Measurements from ENCODE around the gene LRRC36. TPM values are rescaled to one million over a fixed set of nuclear protein-coding genes. Genes with fewer than 3 reads are reported as not detected.

Gene LRRC36
- polyA plus RNA-seq, 1 donor, result 0.47 TPM

GRCh38 chr16:67389911-67390815 is 63.5 kb downstream of the LRRC36 start:
- DNase-seq (ENCODE audit: low read depth), result no peak

- DNase-seq (ENCODE audit: low read depth), result no peak
Observed at GRCh38 chr16:67390816-67391423, 64.3 kb downstream of the LRRC36 start.

GRCh38 chr16:67391424-67392300 is 65.0 kb downstream of the LRRC36 start:
- DNase-seq (ENCODE audit: low read depth), result no peak

DNA sequence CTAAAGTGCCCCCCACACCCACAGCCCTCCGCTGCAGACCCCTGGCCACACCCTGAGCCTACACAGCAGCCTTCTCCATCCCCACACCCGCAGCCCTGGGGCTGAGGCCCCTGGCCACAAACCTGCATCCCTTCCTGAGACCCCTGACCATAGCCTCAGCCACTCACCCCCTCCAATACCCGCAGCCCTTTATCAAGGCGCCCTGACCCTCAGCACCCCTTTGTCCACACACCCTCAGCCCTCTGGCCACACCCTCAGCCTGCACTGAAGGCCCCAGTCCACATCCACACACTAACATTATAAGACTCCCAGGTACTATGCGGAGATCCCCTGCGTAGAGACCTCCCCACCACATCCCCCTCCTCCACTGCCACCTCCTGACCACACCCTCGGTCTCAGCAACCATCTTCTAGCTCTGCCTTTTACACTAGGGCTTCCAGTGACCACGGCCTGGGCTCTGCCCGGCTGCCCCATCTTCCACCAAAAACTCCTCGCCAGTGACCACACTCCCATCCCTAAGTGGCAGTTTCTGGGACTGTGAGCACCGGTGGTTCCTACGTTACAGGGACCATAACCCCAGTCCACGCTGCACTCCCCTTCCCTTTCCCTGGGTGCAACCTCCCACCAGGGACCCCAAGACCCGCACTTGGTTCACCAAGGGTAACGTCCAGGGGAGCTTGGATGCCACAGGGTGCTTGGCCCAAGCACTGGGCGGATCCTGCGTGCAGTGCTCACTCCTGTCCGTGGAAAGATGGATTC is 65.9 kb downstream of the LRRC36 start:
- no peak for DNase-seq (ENCODE audit: low read depth)

DNA sequence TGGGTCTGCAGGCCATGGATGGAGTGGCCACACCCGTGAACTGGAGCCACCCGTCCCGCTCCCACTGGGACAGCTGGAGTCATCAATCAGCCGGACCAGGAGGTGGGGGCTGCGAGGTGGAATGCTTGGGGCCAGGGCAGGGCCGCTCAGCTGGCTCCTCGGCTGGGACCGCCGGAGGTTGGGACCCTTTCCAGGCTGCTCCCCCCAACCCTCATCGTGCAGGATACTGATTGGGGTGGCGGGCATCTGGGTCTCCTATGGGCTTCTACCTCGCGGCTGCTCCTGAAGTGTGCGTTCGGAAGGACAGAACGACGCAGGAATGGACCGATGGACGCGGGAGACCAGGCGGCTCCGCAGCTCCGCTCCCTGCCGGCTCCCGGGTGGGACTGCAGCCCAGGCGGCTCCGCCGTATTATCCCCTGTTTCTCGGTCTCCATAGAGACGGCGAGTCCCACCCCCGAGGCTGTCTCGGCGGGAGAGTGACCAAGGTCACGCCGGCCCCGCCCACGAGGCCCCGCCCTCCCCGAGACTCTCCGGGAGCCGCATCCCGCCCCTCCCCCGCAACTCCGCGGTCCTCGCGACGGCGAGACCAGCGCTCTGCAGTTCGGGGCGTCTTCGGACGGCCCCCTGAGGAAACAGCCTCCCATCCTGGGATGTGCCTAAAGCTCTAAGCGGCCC is 66.6 kb downstream of the LRRC36 start, which contains the start of gene TPPP3:
TPPP3 (minus strand) TSS at position 388 of the 677 bp plus-strand sequence. CDS start 2,387 bp downstream, outside the sequence.
- peak; percentile 68 for DNase-seq (ENCODE audit: low read depth)

DNA sequence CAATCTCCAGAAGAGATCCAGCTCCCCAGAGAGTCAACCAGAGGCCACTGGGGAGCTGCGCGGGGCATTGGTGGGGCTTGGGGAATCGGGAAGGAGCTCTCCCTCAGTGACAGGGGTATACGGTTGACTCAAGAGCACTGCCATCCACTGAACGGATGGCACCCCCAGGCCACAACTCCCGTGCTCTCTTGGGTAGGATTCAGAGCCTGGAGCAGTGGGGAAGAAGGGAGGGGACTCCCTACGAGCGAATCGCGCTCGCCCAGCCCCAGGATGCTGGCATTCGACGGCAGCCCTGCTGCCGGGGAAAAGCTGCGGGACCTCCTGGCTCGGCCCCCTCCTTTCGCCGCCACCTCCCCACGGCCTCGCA is 67.2 kb downstream of the LRRC36 start:
- no peak for DNase-seq (ENCODE audit: low read depth)

DNA sequence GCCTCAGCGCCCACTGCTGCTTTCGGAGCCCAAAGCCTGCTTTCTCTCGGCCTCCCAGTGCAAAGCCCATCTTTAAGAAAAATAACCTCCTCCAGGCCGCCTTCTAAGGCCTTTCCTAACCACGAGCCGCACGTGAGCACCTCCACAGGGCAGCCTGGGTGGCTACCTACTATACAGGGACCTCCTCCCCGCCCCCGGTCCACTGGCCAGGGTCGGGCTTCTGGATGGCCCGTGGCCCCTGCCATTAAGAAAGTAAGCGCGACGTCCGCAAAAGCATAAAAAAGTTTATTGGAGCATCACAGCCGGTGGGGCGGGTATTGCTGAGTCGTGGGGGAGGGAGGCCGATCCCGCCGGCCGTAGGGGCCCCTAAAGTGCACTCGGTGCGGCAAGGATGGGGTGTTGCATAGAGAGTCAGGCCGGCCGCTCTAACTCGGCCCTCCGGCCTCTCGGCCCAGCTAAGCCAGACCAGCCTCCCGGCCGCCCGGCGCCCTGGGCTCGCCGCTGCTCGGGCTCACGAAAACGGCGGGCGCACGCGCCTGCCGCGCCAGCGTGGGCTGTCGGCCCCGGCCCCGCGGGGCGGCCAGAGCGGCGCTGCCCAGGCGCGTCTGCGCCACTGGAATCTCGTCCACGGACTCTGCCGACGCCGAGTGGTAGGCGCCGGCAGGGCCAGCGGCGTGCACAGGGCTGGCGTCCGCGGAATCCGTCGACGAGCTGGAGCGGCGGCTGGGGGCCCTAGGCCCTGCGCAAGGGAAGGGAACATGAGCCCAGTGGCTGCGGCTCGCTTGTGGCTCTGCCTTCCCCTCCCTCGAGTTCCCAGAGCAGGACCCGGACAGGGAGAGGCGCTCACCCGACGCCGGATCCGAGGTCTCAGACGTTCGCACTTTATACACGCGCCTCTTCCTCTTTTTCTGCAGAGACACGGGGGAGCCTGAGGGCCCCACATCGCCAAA is 67.8 kb downstream of the LRRC36 start:
- DNase-seq (ENCODE audit: low read depth), result no peak

DNA sequence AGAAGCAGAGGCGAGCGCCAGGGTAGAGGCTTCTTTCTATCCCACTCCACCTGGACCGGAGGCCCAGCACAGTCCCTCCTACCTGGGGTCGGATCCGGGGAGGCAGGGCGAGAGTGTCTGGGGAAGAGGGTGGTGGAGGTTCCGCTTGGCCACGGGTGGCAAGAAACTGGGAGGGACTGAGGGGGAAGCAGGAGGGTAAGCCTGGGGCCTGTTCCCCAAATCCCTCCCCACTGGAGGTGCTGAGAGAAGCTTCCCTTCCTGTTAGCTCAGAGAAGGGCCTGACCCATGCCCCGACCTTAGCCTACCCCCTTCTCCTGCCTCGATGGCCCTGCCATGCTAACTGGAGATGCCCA is 68.5 kb downstream of the LRRC36 start:
- no peak for DNase-seq (ENCODE audit: low read depth)

DNA sequence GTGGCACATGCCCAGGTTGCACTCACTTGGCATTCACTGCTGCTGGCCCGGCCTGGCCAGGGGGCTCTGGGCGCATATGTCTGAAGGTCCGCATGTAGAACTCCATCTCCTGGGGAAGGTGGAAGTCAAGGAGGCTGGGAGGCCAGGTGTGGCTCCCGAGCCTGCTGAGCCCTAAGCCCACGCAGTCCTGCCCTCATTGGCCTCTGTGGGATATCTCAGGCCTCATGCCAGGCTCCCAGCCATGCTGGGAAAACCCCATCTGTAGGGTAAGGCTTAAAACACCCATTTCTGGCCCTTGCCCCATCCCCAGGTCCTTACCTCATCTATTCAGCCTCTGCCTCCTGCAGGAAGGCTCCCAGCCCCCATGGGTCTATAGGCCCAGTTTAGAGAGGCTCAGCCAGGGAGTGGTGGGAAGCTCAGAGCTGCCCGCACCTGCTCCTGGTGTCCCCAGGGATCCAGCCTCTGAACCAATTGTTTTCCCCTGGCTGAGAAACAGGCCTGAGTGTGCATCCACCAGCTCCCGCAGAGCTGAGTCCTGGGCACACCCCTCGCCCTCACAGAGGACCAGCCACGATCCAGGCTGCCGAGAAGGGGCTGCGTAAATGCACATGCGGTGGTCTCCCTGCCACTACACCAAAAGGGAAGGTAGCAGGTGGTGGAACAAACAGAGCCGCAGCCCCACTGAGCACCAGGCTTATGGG is 69.0 kb downstream of the LRRC36 start:
- DNase-seq (ENCODE audit: low read depth), result no peak

GRCh38 chr16:67396159-67397035 is 69.8 kb downstream of the LRRC36 start:
- DNase-seq (ENCODE audit: low read depth), result no peak

DNA sequence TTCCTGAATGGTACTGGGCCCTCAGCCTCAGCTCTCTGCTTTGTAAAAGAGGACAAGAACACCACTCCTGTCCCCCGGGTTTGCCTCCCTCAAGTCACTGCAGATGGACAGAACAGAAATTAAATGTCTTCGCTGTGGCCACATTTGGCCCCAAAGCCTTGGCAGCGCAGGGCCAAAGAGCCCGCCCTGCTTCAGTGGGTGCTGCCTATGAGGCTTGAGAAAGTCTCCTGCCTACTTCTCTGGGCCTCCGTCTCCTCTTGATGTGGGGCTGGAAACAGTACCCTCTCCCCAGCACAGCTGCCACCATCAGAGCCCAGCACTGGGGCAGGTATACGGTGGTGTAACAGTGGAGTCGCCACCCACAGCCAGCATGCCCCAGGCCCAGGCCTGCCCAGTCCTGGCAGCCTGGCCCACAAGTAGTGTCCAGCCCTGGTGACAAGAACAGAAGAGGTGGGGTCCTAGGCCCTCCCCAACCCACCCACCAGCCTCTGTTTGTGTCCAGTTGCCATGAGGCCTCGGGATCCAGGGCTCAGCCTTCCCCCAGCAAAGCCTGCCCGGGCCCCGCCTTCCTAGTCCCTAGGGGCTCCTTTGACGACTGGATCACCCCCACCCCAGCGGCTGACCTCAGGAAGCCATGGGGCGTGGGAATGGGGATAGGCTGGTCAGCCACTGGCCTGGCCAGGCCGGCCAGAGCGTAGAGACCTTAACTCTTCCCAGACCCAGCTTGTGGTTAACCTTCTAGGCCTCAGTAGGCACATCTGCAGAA is 70.6 kb downstream of the LRRC36 start:
- no peak for DNase-seq (ENCODE audit: low read depth)

DNA sequence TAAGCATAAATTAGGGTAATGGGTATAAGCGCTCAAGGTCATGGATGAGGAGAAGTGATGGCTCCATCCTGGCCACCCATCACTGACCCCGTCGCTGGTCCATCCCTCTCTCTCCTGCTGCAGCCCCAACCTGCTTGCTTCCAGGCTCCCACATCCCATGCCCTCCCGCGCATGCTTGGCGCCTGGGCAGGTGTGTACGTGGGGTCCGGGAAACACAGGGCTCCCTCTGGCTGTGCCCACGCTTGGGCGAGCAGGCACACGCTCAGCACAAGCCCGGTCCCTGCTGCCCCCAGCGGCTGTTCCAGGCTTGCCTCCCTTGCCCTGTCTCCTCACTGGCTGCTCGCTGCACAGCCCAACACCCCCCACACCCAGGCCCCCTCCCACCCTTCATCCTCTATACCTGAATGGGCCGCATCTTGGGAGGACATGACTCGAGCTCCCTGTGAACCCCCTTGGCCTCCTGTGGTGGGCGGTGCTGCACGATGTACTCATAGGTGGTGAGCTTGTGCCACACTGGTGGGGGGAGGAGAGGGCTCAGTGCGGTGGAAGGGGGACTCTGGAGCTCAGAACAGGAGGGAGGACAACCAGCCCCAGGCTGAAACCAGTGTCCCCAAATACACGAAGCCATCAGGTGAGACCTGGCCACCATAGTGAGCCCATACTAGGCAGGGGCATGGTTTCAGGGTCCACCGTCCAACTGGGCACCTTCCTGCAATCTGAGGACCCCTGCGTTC is 71.4 kb downstream of the LRRC36 start:
- no peak for DNase-seq (ENCODE audit: low read depth)

GRCh38 chr16:67398546-67399217 is 72.1 kb downstream of the LRRC36 start:
- no peak for DNase-seq (ENCODE audit: low read depth)

DNA sequence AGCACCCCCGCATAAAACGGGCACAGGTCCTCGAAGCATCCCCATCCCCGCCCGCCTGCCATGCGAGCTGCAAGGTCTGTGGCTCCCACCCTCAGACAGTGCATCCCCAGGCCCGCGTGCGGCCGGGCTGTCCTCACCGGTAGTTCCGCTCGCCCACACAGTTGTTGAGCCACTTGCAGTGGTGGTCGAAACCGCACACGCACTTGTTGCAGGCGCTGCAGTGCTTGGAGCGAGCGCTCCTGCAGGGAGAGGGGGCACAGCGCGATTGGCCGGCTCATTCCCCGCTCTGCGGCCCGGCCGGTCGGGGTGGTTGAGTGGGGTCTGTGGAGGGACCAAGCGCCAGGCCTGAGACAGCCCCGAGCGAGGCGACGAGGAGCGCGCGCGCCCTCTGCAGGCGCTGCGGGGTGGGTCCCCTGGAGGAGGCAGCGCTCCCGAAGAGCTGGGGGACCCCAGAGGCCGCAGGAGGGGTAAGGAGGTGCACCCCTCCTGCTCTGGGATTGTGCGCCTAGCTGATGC is 72.7 kb downstream of the LRRC36 start:
- no peak for DNase-seq (ENCODE audit: low read depth)

DNA sequence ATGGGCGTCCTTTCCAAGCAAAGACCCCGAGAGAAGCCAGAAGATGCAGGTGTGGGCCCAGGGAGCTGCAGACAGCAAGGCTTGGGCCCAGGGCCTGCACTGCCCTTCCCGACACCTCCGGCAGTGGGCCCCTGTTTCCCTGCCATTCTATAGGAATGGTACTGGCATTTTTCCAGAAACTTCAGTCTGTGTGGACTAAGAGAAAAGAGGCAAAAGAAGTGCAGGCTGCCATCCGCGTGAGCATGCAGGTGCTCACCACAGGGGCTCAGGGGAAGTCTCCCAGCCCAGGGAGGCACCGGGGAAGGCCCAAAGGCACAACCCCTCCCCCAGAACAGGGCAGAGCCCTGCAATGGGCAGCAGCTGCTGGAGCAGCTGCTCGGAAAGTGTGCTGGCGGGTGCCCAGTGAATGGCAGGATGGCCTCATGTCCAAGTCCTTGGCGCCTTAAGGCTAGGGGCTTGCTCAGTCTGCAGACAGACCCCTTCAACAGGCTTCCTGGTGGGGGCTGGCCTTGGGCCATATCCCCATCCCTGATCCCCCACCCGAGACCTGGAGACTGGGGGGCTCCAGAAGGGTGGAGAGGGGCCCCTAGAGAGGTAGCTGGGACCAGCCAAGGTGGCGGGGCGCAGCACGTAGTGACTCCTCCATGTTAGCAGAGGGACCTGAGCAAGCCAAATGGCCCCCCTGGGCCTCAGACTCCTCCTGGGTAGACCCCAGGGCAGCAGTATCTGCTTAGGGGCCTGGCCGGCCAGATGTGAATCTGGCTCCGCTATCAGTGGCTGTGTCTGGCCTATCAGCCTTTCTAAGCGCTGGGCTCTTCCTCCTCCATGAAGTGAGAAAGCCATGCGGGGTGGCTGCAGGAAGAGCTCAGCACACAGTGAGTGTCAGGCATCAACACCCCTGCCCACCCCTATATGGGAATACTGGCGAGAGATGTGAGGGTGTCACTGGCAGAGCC is 73.4 kb downstream of the LRRC36 start:
- no peak for DNase-seq (ENCODE audit: low read depth)
